Uterus (tissue), 2 donors: Measurements from ENCODE around the gene G6PD.

Source experiments
- CTCF ChIP-seq, 4 experiments: fragments of 200-600 bp in 2 of 4; fragments of 450-650 bp in 2 of 4; sonication (generic) in 2 of 4; IDR thresholded peaks; one replicate each; pipeline ENCODE4 v1.5.1; 2016 to 2019; ENCODE audit warnings: antibody characterized with exemption in 4 of 4, mild to moderate bottlenecking in 2 of 4, moderate library complexity in 1 of 4
- POLR2A ChIP-seq, 2 donors: fragments of 450-650 bp; IDR thresholded peaks; one replicate each; pipeline ENCODE4 v1.6.1; 2016; ENCODE audit warnings: antibody characterized with exemption in 2 of 2, mild to moderate bottlenecking in 1 of 2, moderate library complexity in 1 of 2

GRCh38 chrX:154517101-154517781 lies 29.4 kb downstream of the G6PD start:
- TF ChIP-seq POLR2A (IDR thresholded peaks at IDR 0.05) (no peak), CTCF (IDR thresholded peaks at IDR 0.05) (no peak)
